HepG2 (cell line): Measurements from ENCODE around the gene KIF20A. TPM values are rescaled to one million over a fixed set of nuclear protein-coding genes. Genes with fewer than 3 reads are reported as not detected.

Experiments used
- CHD2 ChIP-seq: IDR thresholded peaks from 2 replicates; pipeline ENCODE4 v1.6.1; 2011; ENCODE audit warnings: low read depth, low read length, improper control_type of control experiment
- KDM3A ChIP-seq: IDR thresholded peaks from 2 replicates; pipeline ENCODE4 v1.6.1; 2018; ENCODE audit warnings: low read depth, missing compliant biosample characterization
- MEIS2 ChIP-seq: sonication (generic); formaldehyde crosslinking; IDR thresholded peaks from 2 replicates; pipeline ENCODE4 v1.9.0; 2021; ENCODE audit warnings: mild to moderate bottlenecking, missing genetic modification reagents
- MYNN ChIP-seq: sonication (generic); formaldehyde crosslinking; IDR thresholded peaks from 2 replicates; pipeline ENCODE4 v1.4.0; 2020; ENCODE audit warnings: mild to moderate bottlenecking, low read depth, missing genetic modification reagents
- NCOR1 ChIP-seq: fragments of 200-600 bp; sonication (generic); IDR thresholded peaks from 2 replicates; pipeline ENCODE4 v1.7.0; 2017; ENCODE audit warnings: antibody characterized with exemption, low read length, borderline replicate concordance
- NR3C1 ChIP-seq: sonication (generic); formaldehyde crosslinking; IDR thresholded peaks from 2 replicates; pipeline ENCODE4 v1.4.0; 2020; ENCODE audit warnings: missing genetic modification reagents
- PRPF4 ChIP-seq: fragments of 200-400 bp; formaldehyde crosslinking; IDR thresholded peaks from 2 replicates; pipeline ENCODE4 v1.6.1; 2016; ENCODE audit warnings: low read length, low read depth; ENCODE audit not compliant: poor library complexity, severe bottlenecking
- RXRA ChIP-seq: sonication (generic); formaldehyde crosslinking; IDR thresholded peaks from 2 replicates; pipeline ENCODE4 v1.5.1; 2020; ENCODE audit warnings: missing genetic modification reagents
- THAP11 ChIP-seq: IDR thresholded peaks from 2 replicates; pipeline ENCODE4 v1.6.1; 2016; ENCODE audit warnings: missing biosample characterization, missing genetic modification reagents
- U2AF1 ChIP-seq: fragments of 200-400 bp; formaldehyde crosslinking; optimal IDR thresholded peaks from 2 replicates; pipeline ENCODE3; 2017; ENCODE audit warnings: mild to moderate bottlenecking, low read depth, low read length
- ZBTB38 ChIP-seq: sonication (generic); formaldehyde crosslinking; IDR thresholded peaks from 2 replicates; pipeline ENCODE4 v1.5.1; 2020; ENCODE audit warnings: mild to moderate bottlenecking, missing genetic modification reagents
- ZFX ChIP-seq: sonication (generic); formaldehyde crosslinking; IDR thresholded peaks from 2 replicates; pipeline ENCODE4 v1.4.0; 2020; ENCODE audit warnings: mild to moderate bottlenecking, low read depth, missing genetic modification reagents, moderate library complexity
- ZNF296 ChIP-seq: sonication (generic); formaldehyde crosslinking; conservative IDR thresholded peaks from 2 replicates; pipeline ENCODE4 v1.5.0; 2020; ENCODE audit warnings: mild to moderate bottlenecking, missing genetic modification reagents
- ZNF331 ChIP-seq: sonication (generic); formaldehyde crosslinking; IDR thresholded peaks from 2 replicates; pipeline ENCODE4 v1.4.0; 2020; ENCODE audit warnings: missing genetic modification reagents
- ZNF530 ChIP-seq: sonication (generic); formaldehyde crosslinking; IDR thresholded peaks from 2 replicates; pipeline ENCODE4 v1.5.0; 2020; ENCODE audit warnings: low read depth, mild to moderate bottlenecking, missing genetic modification reagents
- ZNF709 ChIP-seq: sonication (generic); formaldehyde crosslinking; IDR thresholded peaks from 2 replicates; pipeline ENCODE4 v1.5.0; 2020; ENCODE audit warnings: mild to moderate bottlenecking, missing genetic modification reagents
- ZNF773 ChIP-seq: sonication (generic); formaldehyde crosslinking; IDR thresholded peaks from 2 replicates; pipeline ENCODE4 v1.4.0; 2020; ENCODE audit warnings: missing genetic modification reagents, borderline replicate concordance
- polyA plus RNA-seq, 8 experiments: library from polyadenylated mRNA; depleted of rRNA in 3 of 8; stranded (reverse) in 7 of 8; unstranded in 1 of 8; fragments of >200 nt; fragmentation: Illumina TruSeq in 4 of 8; extraction: Trizol in 4 of 8; gene quantifications; 2 replicates each; pipeline versions ENCODE4 v1.2.1 to v1.2.3, GENCODE V29; 2011 to 2016; ENCODE audit warnings: low read depth in 4 of 8, missing spikeins in 1 of 8, mixed read lengths in 1 of 8; ENCODE audit not compliant: insufficient read depth in 1 of 8
- total RNA-seq, 5 experiments: library from RNA; depleted of rRNA; stranded (reverse); fragments of >200 nt; fragmentation: Illumina TruSeq; extraction: Trizol; gene quantifications; 2 replicates each; pipeline ENCODE4 v1.2.3, GENCODE V29; 2016; ENCODE audit warnings: low read depth in 1 of 5
- TF ChIP-seq, protein P1 (sequence below), 2 experiments: sonication (generic) in 1 of 2; formaldehyde crosslinking in 1 of 2; IDR thresholded peaks; 2 replicates each; pipeline versions ENCODE4 v1.4.0 to v1.6.1; 2016 to 2020; ENCODE audit warnings: borderline replicate concordance in 1 of 2, low read depth in 1 of 2, mild to moderate bottlenecking in 1 of 2, missing genetic modification reagents in 1 of 2
- TF ChIP-seq, protein P2 (sequence below), 2 experiments: sonication (generic) in 1 of 2; formaldehyde crosslinking in 1 of 2; IDR thresholded peaks; 2 replicates each; pipeline versions ENCODE4 v1.5.1 to v1.6.1; 2011 to 2020; ENCODE audit warnings: borderline replicate concordance in 1 of 2, low read depth in 1 of 2, low read length in 1 of 2, mild to moderate bottlenecking in 1 of 2, missing genetic modification reagents in 1 of 2, moderate library complexity in 1 of 2
- TF ChIP-seq, protein P3 (sequence below): sonication (generic); formaldehyde crosslinking; IDR thresholded peaks from 2 replicates; pipeline ENCODE4 v1.5.0; 2020; ENCODE audit warnings: mild to moderate bottlenecking, missing genetic modification reagents

KIF20A gene
- total and polyA plus RNA-seq, 2 of the 13 experiments (the other 11 are each of a cell fraction or from before 2014, with no cell fraction given) = 17.1 to 66.8 TPM

DNA sequence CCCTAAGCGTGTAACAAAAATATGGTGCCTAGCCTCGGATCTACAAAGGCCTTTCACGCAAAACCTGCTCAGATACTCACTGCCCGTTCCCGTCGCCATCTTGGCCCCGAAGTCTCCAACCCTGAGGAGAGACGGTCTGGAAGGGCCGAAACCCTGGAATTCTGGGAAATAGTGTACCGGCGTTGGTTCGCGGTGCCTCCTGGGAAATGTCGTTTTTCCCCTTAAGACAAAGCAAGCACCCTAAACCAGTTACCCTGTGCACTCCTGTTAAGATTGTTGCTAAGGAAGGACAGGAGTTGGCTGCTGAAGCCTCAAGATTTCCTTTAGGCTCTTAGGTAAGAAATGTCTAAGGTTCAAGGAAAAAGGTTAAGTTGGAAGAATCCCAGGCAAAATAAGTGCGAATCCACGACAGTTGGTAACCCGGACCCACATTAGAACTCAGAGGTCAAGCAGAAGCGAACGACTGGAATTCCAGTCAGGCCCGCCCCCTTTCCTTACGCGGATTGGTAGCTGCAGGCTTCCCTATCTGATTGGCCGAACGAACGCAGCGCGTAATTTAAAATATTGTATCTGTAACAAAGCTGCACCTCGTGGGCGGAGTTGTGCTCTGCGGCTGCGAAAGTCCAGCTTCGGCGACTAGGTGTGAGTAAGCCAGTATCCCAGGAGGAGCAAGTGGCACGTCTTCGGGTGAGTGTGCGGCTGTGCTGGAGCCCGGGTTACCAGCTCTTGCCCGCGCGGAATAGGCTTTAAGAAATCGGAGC, at the start of gene KIF20A, which contains the start of gene BRD8 (continued):
- TF ChIP-seq, protein P1, sequence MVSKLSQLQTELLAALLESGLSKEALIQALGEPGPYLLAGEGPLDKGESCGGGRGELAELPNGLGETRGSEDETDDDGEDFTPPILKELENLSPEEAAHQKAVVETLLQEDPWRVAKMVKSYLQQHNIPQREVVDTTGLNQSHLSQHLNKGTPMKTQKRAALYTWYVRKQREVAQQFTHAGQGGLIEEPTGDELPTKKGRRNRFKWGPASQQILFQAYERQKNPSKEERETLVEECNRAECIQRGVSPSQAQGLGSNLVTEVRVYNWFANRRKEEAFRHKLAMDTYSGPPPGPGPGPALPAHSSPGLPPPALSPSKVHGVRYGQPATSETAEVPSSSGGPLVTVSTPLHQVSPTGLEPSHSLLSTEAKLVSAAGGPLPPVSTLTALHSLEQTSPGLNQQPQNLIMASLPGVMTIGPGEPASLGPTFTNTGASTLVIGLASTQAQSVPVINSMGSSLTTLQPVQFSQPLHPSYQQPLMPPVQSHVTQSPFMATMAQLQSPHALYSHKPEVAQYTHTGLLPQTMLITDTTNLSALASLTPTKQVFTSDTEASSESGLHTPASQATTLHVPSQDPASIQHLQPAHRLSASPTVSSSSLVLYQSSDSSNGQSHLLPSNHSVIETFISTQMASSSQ (IDR thresholded peaks at IDR 0.05; ENCODE audit: low read depth) = no peak
- TF ChIP-seq, protein P1 (CRISPR knock-in tag; IDR thresholded peaks at IDR 0.05; ENCODE audit: borderline replicate concordance) = no peak
- TF ChIP-seq U2AF1 = no peak
- TF ChIP-seq, protein P2, sequence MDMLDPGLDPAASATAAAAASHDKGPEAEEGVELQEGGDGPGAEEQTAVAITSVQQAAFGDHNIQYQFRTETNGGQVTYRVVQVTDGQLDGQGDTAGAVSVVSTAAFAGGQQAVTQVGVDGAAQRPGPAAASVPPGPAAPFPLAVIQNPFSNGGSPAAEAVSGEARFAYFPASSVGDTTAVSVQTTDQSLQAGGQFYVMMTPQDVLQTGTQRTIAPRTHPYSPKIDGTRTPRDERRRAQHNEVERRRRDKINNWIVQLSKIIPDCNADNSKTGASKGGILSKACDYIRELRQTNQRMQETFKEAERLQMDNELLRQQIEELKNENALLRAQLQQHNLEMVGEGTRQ (IDR thresholded peaks at IDR 0.05; ENCODE audit: low read depth, low read length) = no peak
- TF ChIP-seq, protein P2 (CRISPR knock-in tag; IDR thresholded peaks at IDR 0.05; ENCODE audit: borderline replicate concordance) = peak; percentile 43; the same call in 1 of the 2 replicates
- no peak for TF ChIP-seq ZNF709 (CRISPR knock-in tag)
- TF ChIP-seq, protein P3, sequence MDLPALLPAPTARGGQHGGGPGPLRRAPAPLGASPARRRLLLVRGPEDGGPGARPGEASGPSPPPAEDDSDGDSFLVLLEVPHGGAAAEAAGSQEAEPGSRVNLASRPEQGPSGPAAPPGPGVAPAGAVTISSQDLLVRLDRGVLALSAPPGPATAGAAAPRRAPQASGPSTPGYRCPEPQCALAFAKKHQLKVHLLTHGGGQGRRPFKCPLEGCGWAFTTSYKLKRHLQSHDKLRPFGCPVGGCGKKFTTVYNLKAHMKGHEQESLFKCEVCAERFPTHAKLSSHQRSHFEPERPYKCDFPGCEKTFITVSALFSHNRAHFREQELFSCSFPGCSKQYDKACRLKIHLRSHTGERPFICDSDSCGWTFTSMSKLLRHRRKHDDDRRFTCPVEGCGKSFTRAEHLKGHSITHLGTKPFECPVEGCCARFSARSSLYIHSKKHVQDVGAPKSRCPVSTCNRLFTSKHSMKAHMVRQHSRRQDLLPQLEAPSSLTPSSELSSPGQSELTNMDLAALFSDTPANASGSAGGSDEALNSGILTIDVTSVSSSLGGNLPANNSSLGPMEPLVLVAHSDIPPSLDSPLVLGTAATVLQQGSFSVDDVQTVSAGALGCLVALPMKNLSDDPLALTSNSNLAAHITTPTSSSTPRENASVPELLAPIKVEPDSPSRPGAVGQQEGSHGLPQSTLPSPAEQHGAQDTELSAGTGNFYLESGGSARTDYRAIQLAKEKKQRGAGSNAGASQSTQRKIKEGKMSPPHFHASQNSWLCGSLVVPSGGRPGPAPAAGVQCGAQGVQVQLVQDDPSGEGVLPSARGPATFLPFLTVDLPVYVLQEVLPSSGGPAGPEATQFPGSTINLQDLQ (CRISPR knock-in tag) = no peak
- TF ChIP-seq THAP11 (CRISPR knock-in tag) = peak; percentile 98
- 0 out of 2 replicates have a peak, but pooled peaks have one; percentile 56 for TF ChIP-seq MEIS2 (CRISPR knock-in tag)
- no peak for TF ChIP-seq KDM3A (CRISPR knock-in tag)
- peak; percentile 54; the same call in 1 of the 2 replicates for TF ChIP-seq NCOR1
- no peak for TF ChIP-seq ZBTB38
- no peak for TF ChIP-seq CHD2
- no peak for TF ChIP-seq NR3C1 (CRISPR knock-in tag)
- 0 out of 2 replicates have a peak, but pooled peaks have one; percentile 10 for TF ChIP-seq MYNN (CRISPR knock-in tag)
- TF ChIP-seq ZNF773 (CRISPR knock-in tag) = peak; percentile 19; the same call in 1 of the 2 replicates
- no peak for TF ChIP-seq ZNF296 (CRISPR knock-in tag)
- TF ChIP-seq PRPF4 = no peak
- peak; percentile 17; the same call in 1 of the 2 replicates for TF ChIP-seq RXRA (CRISPR knock-in tag)
- TF ChIP-seq ZFX (CRISPR knock-in tag) = peak; percentile 95
- TF ChIP-seq ZNF530 (CRISPR knock-in tag) = no peak
- peak; percentile 67 for TF ChIP-seq ZNF331 (CRISPR knock-in tag)
